ENCODE measurements around the gene ARHGAP22. TPM values are rescaled to one million over a fixed set of nuclear protein-coding genes. Genes with fewer than 3 reads are reported as not detected.

ARHGAP22 gene
- polyA plus RNA-seq, 1 experiment, result 7.2 TPM

GRCh38 chr10:48398261-48398660 lies 206.6 kb downstream of the ARHGAP22 start:
- no peak for TF ChIP-seq CTCF (IDR thresholded peaks at IDR 0.05; ENCODE audit: insufficient read depth, low read depth, low read length)
- no peaks in the 10 kb centered on the region for H3K36me3 ChIP-seq (ENCODE audit: control insufficient read depth, insufficient read depth, low read length)
- H3K4me3 ChIP-seq (ENCODE audit: low read depth, low read length), result no peak overlapping the region
- ChIA-PET CTCF (interaction anchor here (1.4 kb wide), 1 partner anchor 9 kb away, joined by 5 read pairs; no protein-coding TSS in a partner anchor), POLR2A (no interaction called here)
- DNase-seq (ENCODE audit: low read depth), result no peak
- H3K27me3 ChIP-seq (ENCODE audit: control insufficient read depth, insufficient read depth, low read length), result no peaks in the 10 kb centered on the region

Small RNAs within 50 kb of the gene (small RNA-seq; reads per million reads assigned to genes)
- not detected for gene AC016397.1 (ENCODE audit: insufficient read length, low read depth, low replicate concordance)

Other genes starting within 250 kb of the ARHGAP22 start
- gene WDFY4, start 79.8 kb upstream of the ARHGAP22 start, polyA plus RNA-seq (2011; rRNA removed), result not detected in 2 replicates

All from BJ (cell line).